K562 (cell line): ENCODE results near the gene DGUOK. TPM values are rescaled to one million over a fixed set of nuclear protein-coding genes. Genes with fewer than 3 reads are reported as not detected.
A peak's percentile ranks its signal among the peaks of the same experiment; 100 is the strongest.

Source experiments
- ATAC-seq: fragments of 200-7000 bp; cut with Tn5 transposase; 3 replicates; pipeline ENCODE4 v1.9.1; 2020; ENCODE audit warnings: moderate library complexity
- BruUV-seq: library from RNA; stranded (reverse); fragments of 400-500 nt; replicated peaks from 2 replicates; lab custom pipeline; 2021; lab: Mats Ljungman, UMichigan
- CTCF ChIA-PET: fragments of 300-600 bp; formaldehyde crosslinking; extraction: SDS; loops from one replicate; lab custom pipeline; 2021; ENCODE audit warnings: low intra/inter-chr PET ratio; lab: Yijun Ruan, JAX
- POLR2A ChIA-PET: fragments of 300-600, 350-650 bp; sonication (Branson Sonifier 250); formaldehyde crosslinking; extraction: SDS; loops from one replicate; lab custom pipeline; 2021; ENCODE audit warnings: antibody characterized with exemption, inconsistent platforms; lab: Yijun Ruan, JAX
- DNase-seq, 4 experiments: peaks; one replicate each; pipeline versions ENCODE4 v3.0.0 to v3.0.0-alpha.2; 2011 to 2018; ENCODE audit warnings: low spot score in 3 of 4, mixed read lengths in 3 of 4; ENCODE audit errors: extremely low read depth in 1 of 4
- FAIRE-seq: peaks from 2 replicates; lab custom pipeline; 2011; peaks lifted over from hg19 to GRCh38; lab: Jason Lieb, UNC
- H2AFZ ChIP-seq: 2 replicates; pipeline ENCODE4 v1.6.0; 2011; ENCODE audit warnings: low read depth, low read length, control low read depth, inconsistent platforms
- H3K27ac ChIP-seq: fragments of 200-600 bp; 3 replicates; pipeline ENCODE4 v1.8.0; 2011; ENCODE audit warnings: low read depth, mild to moderate bottlenecking, control low read depth, inconsistent platforms, low read length, moderate library complexity, mixed read lengths; ENCODE audit errors: extremely low read depth
- H3K27me3 ChIP-seq, 2 experiments: fragments of 300-600 bp in 1 of 2; 2 replicates in 1 of 2; 3 replicates in 1 of 2; pipeline versions ENCODE4 v1.6.0 to v1.8.0; 2011; ENCODE audit warnings: inconsistent platforms in 2 of 2, low read length in 2 of 2, mild to moderate bottlenecking in 1 of 2, mixed read lengths in 1 of 2, moderate library complexity in 1 of 2; ENCODE audit not compliant: control insufficient read depth in 2 of 2, insufficient read depth in 2 of 2
- H3K36me3 ChIP-seq: fragments of 300-600 bp; 3 replicates; pipeline ENCODE4 v1.8.0; 2011; ENCODE audit warnings: mild to moderate bottlenecking, low read length, inconsistent platforms; ENCODE audit not compliant: control insufficient read depth, insufficient read depth
- H3K4me1 ChIP-seq, 2 experiments: fragments of 200-600 bp in 1 of 2; replicated peaks in 1 of 2; 2 replicates in 1 of 2; 3 replicates in 1 of 2; pipeline versions ENCODE4 v1.5.1 to v1.8.0; 2011; ENCODE audit warnings: inconsistent platforms in 2 of 2, low read length in 2 of 2, mild to moderate bottlenecking in 1 of 2, mixed read lengths in 1 of 2, moderate library complexity in 1 of 2; ENCODE audit not compliant: control insufficient read depth in 2 of 2, insufficient read depth in 2 of 2
- H3K4me2 ChIP-seq: 2 replicates; pipeline ENCODE4 v1.6.1; 2011; ENCODE audit warnings: low read length, control low read depth, inconsistent platforms, mixed read lengths; ENCODE audit not compliant: insufficient read depth
- H3K4me3 ChIP-seq: fragments of 200-600 bp; sonication (generic), shearing (Covaris generic); 2 replicates; pipeline ENCODE4 v1.5.1; 2016; ENCODE audit warnings: control low read depth, inconsistent platforms
- H3K79me2 ChIP-seq: fragments of 200-600 bp; 3 replicates; pipeline ENCODE4 v1.8.0; 2011; ENCODE audit warnings: low read length, inconsistent platforms; ENCODE audit not compliant: control insufficient read depth, insufficient read depth
- H3K9ac ChIP-seq, 2 experiments: 2 replicates each; pipeline versions ENCODE4 v1.6.0 to v1.6.1; 2011; ENCODE audit warnings: low read depth in 2 of 2, low read length in 2 of 2, control low read depth in 1 of 2, inconsistent platforms in 1 of 2, mild to moderate bottlenecking in 1 of 2, mixed read lengths in 1 of 2; ENCODE audit not compliant: insufficient read depth in 1 of 2
- H3K9me1 ChIP-seq: one replicate; pipeline ENCODE4 v1.6.0; 2011; ENCODE audit warnings: inconsistent platforms, mild to moderate bottlenecking, low read length, moderate library complexity; ENCODE audit not compliant: control insufficient read depth, insufficient read depth
- H3K9me3 ChIP-seq: replicated peaks from 2 replicates; pipeline ENCODE4 v1.5.1; 2011; ENCODE audit warnings: low read depth, low read length, inconsistent platforms; ENCODE audit not compliant: control insufficient read depth, insufficient read depth
- H4K20me1 ChIP-seq: replicated peaks from 2 replicates; pipeline ENCODE4 v1.6.1; 2011; ENCODE audit warnings: low read length, inconsistent platforms, mixed read lengths; ENCODE audit not compliant: control insufficient read depth, insufficient read depth
- ARID2 ChIP-seq: fragments of 450-650 bp; IDR thresholded peaks from 2 replicates; pipeline ENCODE4 v1.6.1; 2017; ENCODE audit warnings: antibody characterized with exemption, mild to moderate bottlenecking
- BDP1 ChIP-seq: IDR thresholded peaks from 3 replicates; pipeline ENCODE4 v1.6.1; 2011; ENCODE audit not compliant: insufficient read length, insufficient read depth
- NFXL1 ChIP-seq: fragments of 450-650 bp; formaldehyde crosslinking; IDR thresholded peaks from 2 replicates; pipeline ENCODE4 v1.4.0; 2021; ENCODE audit warnings: mild to moderate bottlenecking
- RBFOX2 ChIP-seq: fragments of 200-400 bp; formaldehyde crosslinking; IDR thresholded peaks from 2 replicates; pipeline ENCODE4 v1.6.1; 2017; ENCODE audit warnings: low read depth, mild to moderate bottlenecking, low read length, moderate library complexity
- WGBS: fragments of 100-300 bp; shearing (Covaris generic); methylation state at CpG from one replicate; pipeline ENCODE4 v1.1.6; 2016; ENCODE audit warnings: low coverage, mixed read lengths; ENCODE audit not compliant: insufficient coverage; ENCODE audit errors: missing lambda C conversion rate; 5-methylcytosine and 5-hydroxymethylcytosine counted together
- in situ Hi-C: fragments of 300-500 bp; cut with MboI; formaldehyde crosslinking; loops from 4 replicates; pipeline ENCODE4 v1.15.0; 2018; ENCODE audit warnings: inconsistent platforms, mixed read lengths
- intact Hi-C: fragments of 100-400 bp; cut with micrococcal nuclease; formaldehyde crosslinking; loops from 2 replicates; pipeline ENCODE4 v1.14.2; 2022
- polyA plus RNA-seq, 8 experiments: library from polyadenylated mRNA; depleted of rRNA in 4 of 8; stranded (reverse) in 5 of 8; unstranded in 3 of 8; fragments of >200 nt; fragmentation: Nextera tagmentation in 2 of 8; fragmentation: Illumina TruSeq in 1 of 8; extraction: Ambion mirVana in 2 of 8; extraction: Trizol in 1 of 8; gene quantifications; 2 replicates each; pipeline versions ENCODE4 v1.2.1 to v1.2.3, GENCODE V29; 2011 to 2014; ENCODE audit warnings: inconsistent platforms in 1 of 8, missing spikeins in 1 of 8
- total RNA-seq, 7 experiments: library from RNA; depleted of rRNA in 6 of 7; stranded (reverse); fragments of >200 nt in 6 of 7; fragmentation: Illumina TruSeq in 2 of 7; extraction: Trizol in 2 of 7; gene quantifications; 2 replicates each; pipeline versions ENCODE4 v1.2.1 to v1.2.3, GENCODE V29; 2011 to 2021; ENCODE audit warnings: low replicate concordance in 1 of 7

DGUOK gene
- total and polyA plus RNA-seq, 9 of the 15 experiments (the other 6 are each of a cell fraction or from before 2014, with no cell fraction given), result 67.0 to 288 (median 126) TPM

- TF ChIP-seq BDP1 (no peak), ARID2 (no peak)
Observed at GRCh38 chr2:73928963-73929347, 2.3 kb downstream of the DGUOK start (continued).

- Histone ChIP-seq H3K9ac (no peak overlapping the region), H3K9me1 (no peaks in the 10 kb centered on the region), H3K27me3 (no peaks in the 10 kb centered on the region), H4K20me1 (peaks cover 23% of the 10 kb centered on the region; the same call in 1 of the 2 replicates), H3K9me3 (no peaks in the 10 kb centered on the region), H3K79me2 (peaks cover 80% of the 10 kb centered on the region), H3K4me3 (no peak overlapping the region), H3K36me3 (peaks cover 63% of the 10 kb centered on the region; the same call in 2 of the 3 replicates), H3K27ac (no peak overlapping the region), H2AFZ (no peak overlapping the region), H3K4me2 (no peak overlapping the region; the same call in 1 of the 2 replicates), H3K4me1 (peaks cover 14 to 25% of the 10 kb centered on the region in 2 experiments; a peak in 4 of 5 replicates)
- 85% methylated on average over 1 of the region's 2 CpGs for WGBS
- intact Hi-C loops, result no loop called here
- TF ChIP-seq NFXL1 (CRISPR knock-in tag) (no peak), RBFOX2 (peak; percentile 39; the same call in 1 of the 2 replicates)
- no peak for DNase-seq
- in situ Hi-C loops, result no loop called here
- ChIA-PET POLR2A (interaction anchor here (0.6 to 1.6 kb wide), 5 partner anchors 8 to 53 kb away, joined by 3 to 6 read pairs (median 4); no protein-coding TSS in a partner anchor), CTCF (no interaction called here)
- no peak for FAIRE-seq
- no TSS peak for BruUV-seq
- no peak for ATAC-seq
Observed at GRCh38 chr2:73930386-73930785, 3.7 kb downstream of the DGUOK start.
